Osteocyte (in vitro differentiated cells): ENCODE data around the gene OR6N1. TPM values are rescaled to one million over a fixed set of nuclear protein-coding genes. Genes with fewer than 3 reads are reported as not detected.

Experiments
- DNase-seq: peaks from one replicate; pipeline ENCODE4 v3.0.0; 2021; ENCODE audit warnings: mixed read lengths; ENCODE audit not compliant: unreplicated experiment; ENCODE audit errors: extremely low spot score
- H3K27ac Mint-ChIP-seq: one replicate; pipeline ENCODE4 v1.8.0; 2021; ENCODE audit warnings: mild to moderate bottlenecking, mixed read lengths; ENCODE audit not compliant: unreplicated experiment
- H3K27me3 Mint-ChIP-seq: one replicate; pipeline ENCODE4 v1.8.0; 2021; ENCODE audit warnings: mixed read lengths; ENCODE audit not compliant: unreplicated experiment
- H3K36me3 Mint-ChIP-seq: one replicate; pipeline ENCODE4 v1.8.0; 2021; ENCODE audit warnings: mixed read lengths; ENCODE audit not compliant: unreplicated experiment
- H3K4me1 Mint-ChIP-seq: one replicate; pipeline ENCODE4 v1.8.0; 2021; ENCODE audit warnings: mixed read lengths; ENCODE audit not compliant: unreplicated experiment
- H3K4me3 Mint-ChIP-seq: one replicate; pipeline ENCODE4 v1.8.0; 2021; ENCODE audit warnings: mild to moderate bottlenecking, moderate library complexity, mixed read lengths; ENCODE audit not compliant: unreplicated experiment
- H3K9me3 Mint-ChIP-seq: one replicate; pipeline ENCODE4 v1.8.0; 2021; ENCODE audit warnings: mixed read lengths; ENCODE audit not compliant: unreplicated experiment
- CTCF ChIP-seq: fragments of 200-600 bp; sonication (generic); IDR thresholded peaks from 2 replicates; pipeline ENCODE4 v1.5.0; 2021; ENCODE audit warnings: antibody characterized with exemption, mild to moderate bottlenecking, moderate library complexity
- total RNA-seq: library from RNA; stranded (reverse); gene quantifications from 2 replicates; pipeline ENCODE4 v1.2.1, GENCODE V29; 2021

The OR6N1 gene
- total RNA-seq, 1 donor from 2014 or later, result not detected

DNA sequence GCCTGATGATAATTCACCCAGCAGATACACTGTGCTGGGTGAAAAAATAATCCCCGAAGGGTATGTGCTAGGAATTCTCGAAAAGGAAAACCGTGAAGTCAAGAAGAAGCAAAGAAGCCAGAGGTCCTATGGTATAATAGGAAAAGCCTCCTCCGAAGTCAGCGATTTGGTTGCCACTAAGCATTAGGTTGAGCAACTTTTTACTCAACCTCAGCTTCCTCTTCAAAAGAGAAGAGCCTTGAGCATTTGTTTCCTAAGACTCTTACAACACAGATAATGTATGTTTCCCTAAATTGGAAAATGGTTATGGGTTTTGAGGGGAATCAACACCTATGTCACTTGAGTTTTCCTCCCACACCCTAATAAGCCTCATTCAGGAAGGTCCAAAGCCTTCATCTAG, 37.9 kb upstream of the OR6N1 start:
- Mint-ChIP-seq H3K27ac (no peak overlapping the region), H3K27me3 (no peaks in the 10 kb centered on the region), H3K4me3 (no peak overlapping the region), H3K4me1 (no peaks in the 10 kb centered on the region), H3K9me3 (no peaks in the 10 kb centered on the region), H3K36me3 (no peaks in the 10 kb centered on the region)
- TF ChIP-seq CTCF, result no peak
- no peak for DNase-seq

GRCh38 chr1:158809256-158809655, 37.3 kb upstream of the OR6N1 start:
- DNase-seq, result no peak
- no peaks in the 10 kb centered on the region for H3K4me1 Mint-ChIP-seq
- TF ChIP-seq CTCF, result no peak
- no peak overlapping the region for H3K4me3 Mint-ChIP-seq
- H3K27ac Mint-ChIP-seq, result no peak overlapping the region
- H3K27me3 Mint-ChIP-seq, result no peaks in the 10 kb centered on the region
- H3K9me3 Mint-ChIP-seq, result no peaks in the 10 kb centered on the region
- H3K36me3 Mint-ChIP-seq, result no peaks in the 10 kb centered on the region

DNA sequence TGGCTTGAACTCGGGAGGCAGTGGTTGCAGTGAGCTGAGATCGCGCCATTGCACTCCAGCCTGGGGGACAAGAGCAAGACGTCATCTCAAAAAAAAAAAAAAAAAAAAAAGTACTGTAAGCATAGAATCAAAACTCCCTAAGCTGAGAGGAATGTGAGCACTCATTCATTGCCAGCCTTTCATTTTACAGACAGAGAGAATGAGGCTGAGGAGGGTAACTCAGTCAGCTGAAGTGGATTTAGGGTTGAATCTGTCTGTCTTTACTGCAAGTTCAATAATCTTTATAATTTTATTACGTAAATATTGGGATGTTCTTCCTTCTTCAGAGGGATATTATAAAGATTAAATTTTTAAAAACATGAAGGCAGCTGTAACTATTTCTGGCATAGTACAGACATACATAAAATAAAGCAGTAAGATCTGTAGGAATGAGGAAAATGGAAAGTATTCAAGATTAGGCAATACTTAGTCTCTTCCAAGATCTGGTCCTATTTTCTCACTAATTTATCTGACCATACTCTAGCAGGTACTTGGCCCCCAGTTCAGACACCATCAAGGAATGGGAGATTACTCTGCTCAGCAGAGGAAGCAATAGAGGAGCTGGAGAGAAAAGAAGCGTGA, 35.0 kb upstream of the OR6N1 start:
- Mint-ChIP-seq H3K4me3 (no peak overlapping the region), H3K9me3 (no peaks in the 10 kb centered on the region), H3K27me3 (no peaks in the 10 kb centered on the region), H3K4me1 (no peaks in the 10 kb centered on the region), H3K27ac (no peak overlapping the region), H3K36me3 (no peaks in the 10 kb centered on the region)
- no peak for DNase-seq
- TF ChIP-seq CTCF, result no peak

- Mint-ChIP-seq H3K36me3 (no peaks in the 10 kb centered on the region), H3K4me3 (no peak overlapping the region), H3K4me1 (no peaks in the 10 kb centered on the region), H3K9me3 (no peaks in the 10 kb centered on the region), H3K27ac (no peak overlapping the region), H3K27me3 (no peaks in the 10 kb centered on the region)
- TF ChIP-seq CTCF, result no peak
- DNase-seq, result no peak
Observed at GRCh38 chr1:158803678-158804077, 31.7 kb upstream of the OR6N1 start.

DNA sequence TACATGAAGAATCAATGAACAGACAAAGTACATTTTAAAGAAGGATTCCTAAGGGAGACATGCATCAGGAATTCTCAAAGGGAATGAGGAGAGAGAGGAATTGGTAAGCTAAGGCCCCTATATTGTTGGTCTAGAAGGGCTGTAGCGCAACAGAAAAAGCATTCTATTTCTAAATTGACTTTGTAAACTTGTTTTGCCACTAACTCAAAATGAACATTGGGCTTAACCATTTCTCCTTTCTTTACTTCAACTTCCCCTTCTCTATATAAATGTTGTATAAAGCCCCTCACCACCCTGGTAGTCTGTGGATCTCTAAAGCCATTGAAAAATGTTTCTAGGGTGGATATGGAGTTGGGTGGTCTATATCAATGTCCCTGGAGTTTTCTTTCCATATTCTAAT, 29.4 kb upstream of the OR6N1 start:
- no peaks in the 10 kb centered on the region for H3K4me1 Mint-ChIP-seq
- no peak for TF ChIP-seq CTCF

More for the DNA sequence above, 29.4 kb upstream of the OR6N1 start:
- Mint-ChIP-seq H3K9me3 (no peaks in the 10 kb centered on the region), H3K27me3 (no peaks in the 10 kb centered on the region), H3K27ac (no peak overlapping the region), H3K36me3 (no peaks in the 10 kb centered on the region), H3K4me3 (no peak overlapping the region)
- no peak for DNase-seq
